ENCODE data around the gene ZDHHC5. TPM values are rescaled to one million over a fixed set of nuclear protein-coding genes. Genes with fewer than 3 reads are reported as not detected.

The ZDHHC5 gene, protein sequence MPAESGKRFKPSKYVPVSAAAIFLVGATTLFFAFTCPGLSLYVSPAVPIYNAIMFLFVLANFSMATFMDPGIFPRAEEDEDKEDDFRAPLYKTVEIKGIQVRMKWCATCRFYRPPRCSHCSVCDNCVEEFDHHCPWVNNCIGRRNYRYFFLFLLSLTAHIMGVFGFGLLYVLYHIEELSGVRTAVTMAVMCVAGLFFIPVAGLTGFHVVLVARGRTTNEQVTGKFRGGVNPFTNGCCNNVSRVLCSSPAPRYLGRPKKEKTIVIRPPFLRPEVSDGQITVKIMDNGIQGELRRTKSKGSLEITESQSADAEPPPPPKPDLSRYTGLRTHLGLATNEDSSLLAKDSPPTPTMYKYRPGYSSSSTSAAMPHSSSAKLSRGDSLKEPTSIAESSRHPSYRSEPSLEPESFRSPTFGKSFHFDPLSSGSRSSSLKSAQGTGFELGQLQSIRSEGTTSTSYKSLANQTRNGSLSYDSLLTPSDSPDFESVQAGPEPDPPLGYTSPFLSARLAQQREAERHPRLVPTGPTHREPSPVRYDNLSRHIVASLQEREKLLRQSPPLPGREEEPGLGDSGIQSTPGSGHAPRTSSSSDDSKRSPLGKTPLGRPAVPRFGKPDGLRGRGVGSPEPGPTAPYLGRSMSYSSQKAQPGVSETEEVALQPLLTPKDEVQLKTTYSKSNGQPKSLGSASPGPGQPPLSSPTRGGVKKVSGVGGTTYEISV
- 42.3 and 44.3 TPM in 2 replicates for total RNA-seq

DNA sequence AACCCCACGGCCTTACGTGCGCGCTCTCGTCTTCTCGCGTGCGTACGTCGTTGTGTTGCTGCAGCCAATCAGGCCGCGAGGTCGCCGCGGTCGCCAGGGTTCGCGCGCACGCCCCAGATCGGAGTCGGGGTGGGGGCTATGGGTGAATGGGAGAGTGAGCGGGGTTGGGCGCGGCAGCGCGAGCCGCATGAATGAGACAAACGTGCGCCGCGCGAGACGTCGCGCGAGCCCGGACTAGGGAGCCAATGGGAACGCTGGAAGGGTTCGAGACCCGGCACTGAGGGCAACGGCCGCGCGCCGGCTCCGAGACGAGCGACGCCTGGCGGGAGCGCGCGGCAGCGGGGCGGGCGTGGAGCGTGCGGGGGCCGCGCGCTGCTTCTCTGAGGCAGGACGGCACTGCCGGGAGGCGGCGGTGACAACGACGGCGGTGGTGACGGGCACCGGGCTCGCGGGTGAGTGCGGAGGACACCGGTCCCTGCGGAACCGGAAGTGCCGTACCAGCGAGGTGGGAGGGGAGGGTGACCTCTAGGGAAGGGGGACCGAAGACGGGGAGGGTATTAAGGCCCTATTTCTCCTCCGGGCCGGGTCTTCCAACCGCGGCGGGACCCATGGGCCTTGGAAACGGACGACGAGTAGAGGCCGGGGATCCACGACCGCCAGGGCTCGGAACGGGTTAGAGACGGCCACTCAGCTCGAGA lies at the start of gene ZDHHC5:
Gene ZDHHC5, plus strand, starts transcription at position 379 of the 698 bp plus-strand sequence. CDS start 4,977 bp downstream, outside the sequence.

GRCh38 chr11:57649826-57650738 lies 17.8 kb upstream of the ZDHHC5 start, which contains the start of gene YPEL4:
Gene YPEL4 (minus strand): TSS chr11:57649912. CDS start chr11:57647107, 2,805 bp downstream.

DNA sequence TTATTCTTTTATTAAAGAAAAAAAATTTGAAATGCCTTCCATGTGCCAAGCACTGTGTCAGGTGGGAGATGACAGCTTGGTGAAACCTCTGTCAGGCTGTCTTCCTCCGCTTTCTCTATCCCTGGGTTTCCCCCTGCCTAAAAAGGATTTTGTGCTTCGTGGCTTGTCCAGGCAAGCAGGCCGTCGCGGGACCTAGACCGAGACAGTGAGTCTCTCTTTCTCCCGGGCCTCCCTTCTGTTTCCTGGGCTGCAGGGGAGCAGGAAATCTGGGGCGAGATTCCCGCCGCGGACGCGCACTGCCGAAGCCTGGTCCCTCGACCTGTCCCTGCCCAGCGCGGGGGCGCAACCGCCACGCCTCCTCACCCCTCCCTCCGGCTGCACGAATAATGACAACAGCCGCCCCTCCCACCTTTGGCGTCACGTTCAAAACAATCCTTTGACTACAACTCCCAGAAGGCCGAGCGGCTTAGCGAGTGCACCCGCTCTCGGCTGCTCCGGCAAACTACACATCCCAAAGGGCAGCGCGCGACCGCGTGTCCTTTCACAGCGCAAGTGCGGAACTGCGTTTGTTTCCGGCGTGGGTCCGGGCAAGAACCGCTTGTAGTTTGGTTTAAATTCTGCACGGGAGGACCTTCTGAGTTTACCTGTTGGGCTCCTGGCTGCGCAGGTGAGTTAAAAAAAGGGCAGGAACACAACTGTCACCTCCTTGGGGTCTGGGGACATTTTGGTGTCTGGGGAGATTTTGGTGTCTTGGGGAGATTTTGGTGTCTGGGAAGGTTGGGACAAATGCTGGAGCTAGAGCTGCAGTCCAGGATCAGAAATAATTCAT lies 10.5 kb upstream of the ZDHHC5 start, which contains the start of gene CLP1:
Gene CLP1, plus strand, starts transcription at position 569 of the 829 bp plus-strand sequence. CDS start 1,715 bp downstream, outside the sequence.

GRCh38 chr11:57711414-57712255 lies 43.7 kb downstream of the ZDHHC5 start, which contains the start of gene MED19:
Gene MED19 (minus strand): TSS chr11:57712215. CDS start chr11:57712179, 36 bp downstream.

DNA sequence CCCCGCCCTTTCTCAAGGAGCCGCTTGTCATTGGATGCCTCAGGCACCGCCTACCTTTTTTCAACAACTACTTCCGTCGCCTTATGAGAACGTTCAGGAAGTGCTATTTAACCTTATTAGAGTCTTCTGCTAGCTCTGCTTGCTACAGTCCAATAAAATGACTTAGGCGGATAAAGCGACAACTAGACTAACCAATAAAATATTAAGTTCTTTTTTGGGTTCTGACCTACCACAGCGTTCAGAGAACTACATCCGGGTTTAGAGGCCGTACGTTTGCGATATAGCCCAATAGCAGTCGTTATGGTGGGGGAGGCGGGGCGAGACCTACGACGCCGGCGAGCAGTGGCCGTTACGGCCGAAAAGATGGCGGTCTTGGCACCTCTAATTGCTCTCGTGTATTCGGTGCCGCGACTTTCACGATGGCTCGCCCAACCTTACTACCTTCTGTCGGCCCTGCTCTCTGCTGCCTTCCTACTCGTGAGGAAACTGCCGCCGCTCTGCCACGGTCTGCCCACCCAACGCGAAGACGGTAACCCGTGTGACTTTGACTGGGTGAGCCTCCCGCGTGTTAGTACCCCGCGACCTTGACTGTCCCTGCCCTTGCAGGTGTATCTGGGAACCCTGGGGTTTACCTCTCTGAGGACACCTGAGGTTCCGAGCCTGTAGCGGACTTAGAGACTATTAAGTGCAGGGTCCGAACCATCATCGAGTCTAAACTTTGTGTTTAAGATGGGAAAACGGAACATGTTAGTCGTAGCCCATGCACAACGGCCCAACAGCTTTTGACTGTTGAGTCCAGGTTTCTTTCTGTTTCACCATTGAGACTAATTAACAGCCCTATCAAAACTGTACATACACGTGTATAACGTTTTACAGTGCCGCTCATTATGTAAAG lies 44.6 kb downstream of the ZDHHC5 start, which contains the start of gene TMX2:
Gene TMX2, plus strand, starts transcription at position 338 of the 895 bp plus-strand sequence. Its CDS starts 26 bp downstream, at position 364.

GRCh38 chr11:57741132-57742086 lies 73.5 kb downstream of the ZDHHC5 start, which contains the start of gene SELENOH:
Gene SELENOH (plus strand): TSS chr11:57741491. CDS start chr11:57741596, 105 bp downstream.

Small RNAs within 50 kb of the gene (small RNA-seq; reads per million reads assigned to genes)
- gene MIR130A (5,035 reads per million, percentile 100 among the genes with 10 or more reads in this experiment), gene TMX2-CTNND1 (not detected)

Other genes with a start within 250 kb of the ZDHHC5 start
- gene SLC43A3, start 241.0 kb upstream of the ZDHHC5 start, total RNA-seq = 58.8 and 125 TPM in 2 replicates
- gene RTN4RL2, start 207.6 kb upstream of the ZDHHC5 start, total RNA-seq = 0.39 TPM in 1 of 2 replicates, not detected in the other
- 12.0 and 14.5 TPM in 2 replicates for gene SLC43A1, start 152.4 kb upstream of the ZDHHC5 start, total RNA-seq
- gene TIMM10, start 137.4 kb upstream of the ZDHHC5 start, total RNA-seq = 22.7 and 34.0 TPM in 2 replicates
- not detected in 2 replicates for gene SMTNL1, start 130.5 kb upstream of the ZDHHC5 start, total RNA-seq
- 49.2 and 49.5 TPM in 2 replicates for gene UBE2L6, start 100.4 kb upstream of the ZDHHC5 start, total RNA-seq
- 19.6 and 31.0 TPM in 2 replicates for gene SERPING1, start 70.4 kb upstream of the ZDHHC5 start, total RNA-seq
- 0.26 and 0.65 TPM in 2 replicates for gene YPEL4, start 18.2 kb upstream of the ZDHHC5 start, total RNA-seq
- gene CLP1, start 10.4 kb upstream of the ZDHHC5 start, total RNA-seq = 11.4 and 12.8 TPM in 2 replicates
- 13.7 and 15.4 TPM in 2 replicates for gene MED19, start 44.1 kb downstream of the ZDHHC5 start, total RNA-seq
- 52.7 and 53.2 TPM in 2 replicates for gene TMX2, start 44.5 kb downstream of the ZDHHC5 start, total RNA-seq
- gene SELENOH, start 73.4 kb downstream of the ZDHHC5 start, total RNA-seq = 59.8 and 69.5 TPM in 2 replicates
- gene BTBD18, start 83.7 kb downstream of the ZDHHC5 start, total RNA-seq = not detected in 2 replicates
- 121 and 135 TPM in 2 replicates for gene CTNND1, start 93.7 kb downstream of the ZDHHC5 start, total RNA-seq

Measured in articular chondrocyte of knee joint (primary cell).